DOHH2 (cell line): ENCODE results near the gene EPHB2.

ENCODE experiments used
- CTCF ChIP-seq: fragments of 200-600 bp; sonication (generic); IDR thresholded peaks from one replicate; pipeline ENCODE4 v1.5.1; 2014; ENCODE audit warnings: antibody characterized with exemption, mild to moderate bottlenecking, low read depth, low read length; ENCODE audit not compliant: poor library complexity, severe bottlenecking
- EZH2phosphoT487 ChIP-seq: fragments of 200-600 bp; sonication (generic); IDR thresholded peaks from 2 replicates; pipeline ENCODE4 v1.6.1; 2017; ENCODE audit warnings: borderline replicate concordance, mild to moderate bottlenecking, antibody characterized with exemption, low read length, moderate library complexity, mixed read lengths

DNA sequence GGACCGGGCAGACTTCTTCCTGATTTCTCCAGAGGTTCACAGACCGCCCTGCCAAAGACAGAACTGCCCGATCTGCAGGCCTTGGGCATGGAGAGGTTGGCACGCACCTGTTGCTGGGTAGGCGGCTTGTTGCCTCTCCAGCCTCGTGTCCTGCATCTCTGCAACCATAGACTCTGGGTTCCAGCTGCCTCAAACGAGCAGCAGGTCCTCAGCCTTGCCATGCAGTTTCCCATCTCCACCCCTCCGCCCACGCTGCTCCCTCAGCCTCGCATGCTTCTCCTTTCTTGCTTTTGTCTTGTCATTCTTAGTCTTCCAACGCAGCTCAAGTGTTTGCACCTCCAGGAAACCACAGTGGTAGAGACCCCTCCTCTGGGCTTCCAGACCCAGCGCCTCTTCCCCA, 135.8 kb downstream of the EPHB2 start:
- TF ChIP-seq EZH2phosphoT487: no peak
- no peak for TF ChIP-seq CTCF
